ENCODE measurements around the gene ECSIT.

DNA sequence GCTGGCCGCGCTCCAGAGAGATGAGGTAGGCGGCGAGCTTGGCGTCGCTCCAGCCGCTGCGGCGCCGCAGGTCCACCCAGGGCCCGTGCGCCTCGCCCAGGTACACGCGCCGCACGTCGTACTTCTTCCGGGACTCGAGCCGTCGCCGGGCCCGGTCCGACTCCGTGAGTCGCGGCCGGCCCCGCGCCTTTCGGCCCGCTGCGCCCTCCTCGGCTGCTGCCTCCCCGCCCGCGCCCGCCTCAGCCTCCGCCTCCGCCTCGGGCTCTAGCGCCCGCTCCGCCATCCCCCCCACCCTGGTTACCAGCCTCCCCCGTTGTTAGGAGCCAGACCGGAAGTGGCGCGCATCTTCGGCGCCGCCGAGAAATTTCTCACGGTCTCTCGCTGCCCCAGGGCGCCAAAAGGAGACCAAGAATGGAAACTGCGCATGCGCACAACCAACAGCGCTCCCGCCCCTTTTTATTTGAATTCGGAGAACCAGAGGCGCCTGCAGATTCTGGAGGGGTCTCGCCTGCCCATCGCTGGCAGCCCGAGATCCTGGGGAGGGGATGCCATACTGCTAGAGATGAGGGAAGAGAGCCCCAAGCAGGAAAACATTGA is 23.3 kb downstream of the ECSIT start, which contains the start of gene ZNF653:
- TF ChIP-seq, protein P1, sequence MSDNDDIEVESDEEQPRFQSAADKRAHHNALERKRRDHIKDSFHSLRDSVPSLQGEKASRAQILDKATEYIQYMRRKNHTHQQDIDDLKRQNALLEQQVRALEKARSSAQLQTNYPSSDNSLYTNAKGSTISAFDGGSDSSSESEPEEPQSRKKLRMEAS (IDR thresholded peaks at IDR 0.05), result no peak; the same call in 1 of the 2 replicates
- TF ChIP-seq, protein P2, sequence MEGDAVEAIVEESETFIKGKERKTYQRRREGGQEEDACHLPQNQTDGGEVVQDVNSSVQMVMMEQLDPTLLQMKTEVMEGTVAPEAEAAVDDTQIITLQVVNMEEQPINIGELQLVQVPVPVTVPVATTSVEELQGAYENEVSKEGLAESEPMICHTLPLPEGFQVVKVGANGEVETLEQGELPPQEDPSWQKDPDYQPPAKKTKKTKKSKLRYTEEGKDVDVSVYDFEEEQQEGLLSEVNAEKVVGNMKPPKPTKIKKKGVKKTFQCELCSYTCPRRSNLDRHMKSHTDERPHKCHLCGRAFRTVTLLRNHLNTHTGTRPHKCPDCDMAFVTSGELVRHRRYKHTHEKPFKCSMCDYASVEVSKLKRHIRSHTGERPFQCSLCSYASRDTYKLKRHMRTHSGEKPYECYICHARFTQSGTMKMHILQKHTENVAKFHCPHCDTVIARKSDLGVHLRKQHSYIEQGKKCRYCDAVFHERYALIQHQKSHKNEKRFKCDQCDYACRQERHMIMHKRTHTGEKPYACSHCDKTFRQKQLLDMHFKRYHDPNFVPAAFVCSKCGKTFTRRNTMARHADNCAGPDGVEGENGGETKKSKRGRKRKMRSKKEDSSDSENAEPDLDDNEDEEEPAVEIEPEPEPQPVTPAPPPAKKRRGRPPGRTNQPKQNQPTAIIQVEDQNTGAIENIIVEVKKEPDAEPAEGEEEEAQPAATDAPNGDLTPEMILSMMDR (IDR thresholded peaks at IDR 0.05 in 2 of 3, conservative IDR thresholded peaks at IDR 0.05 in 1 of 3; ENCODE audit: borderline replicate concordance in 1 of 3, insufficient read depth in 1 of 3, low read depth in 2 of 3, low read length in 2 of 3), result no peak
- TF ChIP-seq YY1 (IDR thresholded peaks at IDR 0.05; ENCODE audit: extremely low read depth, insufficient replicate concordance, low read depth, low read length), result no peak
